Upper lobe of right lung (tissue), 1 donor: Measurements from ENCODE around the gene UNC5B. TPM values are rescaled to one million over a fixed set of nuclear protein-coding genes. Genes with fewer than 3 reads are reported as not detected.

Source experiments
- ATAC-seq: fragments of 200-7000 bp; cut with Tn5 transposase; one replicate; pipeline ENCODE4 v1.9.1; 2020; ENCODE audit warnings: mild to moderate bottlenecking, moderate library complexity
- DNase-seq: peaks from one replicate; pipeline ENCODE4 v3.0.0-alpha.2; 2020
- H3K27ac ChIP-seq: fragments of 200-600 bp; one replicate; pipeline ENCODE4 v1.8.0; 2022
- H3K27me3 ChIP-seq: fragments of 200-600 bp; one replicate; pipeline ENCODE4 v1.8.0; 2022; ENCODE audit warnings: mild to moderate bottlenecking
- H3K36me3 ChIP-seq: fragments of 200-600 bp; one replicate; pipeline ENCODE4 v1.8.0; 2022
- H3K4me1 ChIP-seq: fragments of 200-600 bp; one replicate; pipeline ENCODE4 v1.8.0; 2022
- H3K4me3 ChIP-seq: fragments of 200-600 bp; one replicate; pipeline ENCODE4 v1.8.0; 2022; ENCODE audit warnings: mild to moderate bottlenecking
- H3K9me3 ChIP-seq: fragments of 200-600 bp; one replicate; pipeline ENCODE4 v1.8.0; 2022
- CTCF ChIP-seq: fragments of 200-600 bp; IDR thresholded peaks from one replicate; pipeline ENCODE4 v1.8.0; 2022; ENCODE audit warnings: antibody characterized with exemption
- intact Hi-C: fragments of 100-400 bp; cut with DNase I; formaldehyde crosslinking; loops from one replicate; pipeline ENCODE4 v1.11.0; 2022
- total RNA-seq: library from RNA; stranded (reverse); fragmentation: NEBNext Ultra II Directional; extraction: Animal tissue kit (Norgen Biotek cat#: 25700); gene quantifications from one replicate; pipeline ENCODE4 v1.2.1, GENCODE V29; 2021
- donor health status: DM: no; HTN: yes; CAD: no; lungs with severe emphysema.

Gene UNC5B
- total RNA-seq, 1 donor from 2014 or later, result 16.0 TPM

- Histone ChIP-seq H3K36me3 (no peaks in the 10 kb centered on the region), H3K4me1 (peaks cover 17% of the 10 kb centered on the region), H3K4me3 (no peak overlapping the region), H3K9me3 (no peaks in the 10 kb centered on the region), H3K27me3 (no peaks in the 10 kb centered on the region), H3K27ac (no peak overlapping the region)
- TF ChIP-seq CTCF, result no peak
- ATAC-seq (no peak), DNase-seq (no peak)
- intact Hi-C loops, result no loop called here
Measured at GRCh38 chr10:71253981-71254818, 41.8 kb downstream of the UNC5B start.

- DNase-seq (no peak), ATAC-seq (no peak)
- Histone ChIP-seq H3K4me3 (no peak overlapping the region), H3K4me1 (peaks cover 24% of the 10 kb centered on the region), H3K27ac (no peak overlapping the region), H3K9me3 (no peaks in the 10 kb centered on the region), H3K27me3 (no peaks in the 10 kb centered on the region), H3K36me3 (no peaks in the 10 kb centered on the region)
- intact Hi-C loops, result no loop called here
- TF ChIP-seq CTCF, result no peak
Measured at GRCh38 chr10:71254834-71255549, 42.6 kb downstream of the UNC5B start.

- no peaks in the 10 kb centered on the region for H3K36me3 ChIP-seq
- ATAC-seq (no peak), DNase-seq (no peak)
- peaks cover 29% of the 10 kb centered on the region for H3K4me1 ChIP-seq
- intact Hi-C loops, result no loop called here
- H3K9me3 ChIP-seq, result no peaks in the 10 kb centered on the region
- no peaks in the 10 kb centered on the region for H3K27me3 ChIP-seq
- H3K27ac ChIP-seq, result no peak overlapping the region
- H3K4me3 ChIP-seq, result no peak overlapping the region
- TF ChIP-seq CTCF, result no peak
Measured at GRCh38 chr10:71255550-71255807, 43.1 kb downstream of the UNC5B start.

GRCh38 chr10:71255808-71256660, 43.7 kb downstream of the UNC5B start:
- Histone ChIP-seq H3K4me1 (peaks cover 33% of the 10 kb centered on the region), H3K4me3 (no peak overlapping the region), H3K36me3 (no peaks in the 10 kb centered on the region), H3K27me3 (no peaks in the 10 kb centered on the region), H3K9me3 (no peaks in the 10 kb centered on the region), H3K27ac (no peak overlapping the region)
- no peak for TF ChIP-seq CTCF
- DNase-seq, result no peak
- intact Hi-C loops, result no loop called here
- peak; percentile 54 for ATAC-seq

GRCh38 chr10:71256661-71257318, 44.4 kb downstream of the UNC5B start:
- DNase-seq (no peak), ATAC-seq (no peak)
- TF ChIP-seq CTCF, result no peak
- H3K27ac ChIP-seq, result no peak overlapping the region
- no peaks in the 10 kb centered on the region for H3K27me3 ChIP-seq
- no peaks in the 10 kb centered on the region for H3K9me3 ChIP-seq
- peaks cover 33% of the 10 kb centered on the region for H3K4me1 ChIP-seq
- intact Hi-C loops, result no loop called here
- H3K36me3 ChIP-seq, result no peaks in the 10 kb centered on the region
- no peak overlapping the region for H3K4me3 ChIP-seq
